VCaP (cell line): ENCODE results near the gene ACVR1.
A peak's percentile ranks its signal among the peaks of the same experiment; 100 is the strongest.

Experiments used
- H3K27ac ChIP-seq: fragments of 450-650 bp; 2 replicates; pipeline ENCODE4 v1.5.1; 2017
- CTCF ChIP-seq: fragments of 450-650 bp; conservative IDR thresholded peaks from 2 replicates; pipeline ENCODE4 v1.5.1; 2017; ENCODE audit warnings: mild to moderate bottlenecking, moderate library complexity

The ACVR1 gene

GRCh38 chr2:157789256-157789655 is 86.9 kb downstream of the ACVR1 start:
- TF ChIP-seq CTCF, result no peak
- no peak overlapping the region for H3K27ac ChIP-seq

- H3K27ac ChIP-seq, result no peak overlapping the region
- TF ChIP-seq CTCF, result no peak
Observed at GRCh38 chr2:157788201-157788600, 87.9 kb downstream of the ACVR1 start.

- TF ChIP-seq CTCF, result no peak
- H3K27ac ChIP-seq, result no peak overlapping the region
Observed at GRCh38 chr2:157787364-157787938, 88.7 kb downstream of the ACVR1 start.

- no peak for TF ChIP-seq CTCF
- no peak overlapping the region for H3K27ac ChIP-seq
Observed at GRCh38 chr2:157786663-157787363, 89.3 kb downstream of the ACVR1 start.

- peak overlapping the region; percentile 84 for H3K27ac ChIP-seq
- TF ChIP-seq CTCF, result no peak
Observed at GRCh38 chr2:157785866-157786662, 90.1 kb downstream of the ACVR1 start.

- H3K27ac ChIP-seq, result peak overlapping the region; percentile 84
- TF ChIP-seq CTCF, result no peak
Observed at GRCh38 chr2:157785200-157785599, 90.9 kb downstream of the ACVR1 start.

GRCh38 chr2:157784823-157785175 is 91.3 kb downstream of the ACVR1 start:
- H3K27ac ChIP-seq, result peak overlapping the region; percentile 84

More at GRCh38 chr2:157784823-157785175, 91.3 kb downstream of the ACVR1 start:
- TF ChIP-seq CTCF, result no peak
